ENCODE results near the gene CACNA1C.

- TF ChIP-seq CTCF (IDR thresholded peaks at IDR 0.05) (no peak), POLR2A (IDR thresholded peaks at IDR 0.05) (no peak)
Measured at GRCh38 chr12:2185751-2186341, 133.1 kb downstream of the CACNA1C start.

Data from upper lobe of left lung (tissue), 4 donors.